Neuronal stem cell (in vitro differentiated cells): Measurements from ENCODE around the gene RHOG.
"Not testable (repeated sequence)": the region's sequence is repeated elsewhere in the genome, so short reads cannot be mapped to it uniquely, and the experiment has no call there.

Experiments used
- DNase-seq: peaks from one replicate; pipeline ENCODE4 v3.0.0-alpha.2; 2013; ENCODE audit warnings: low spot score
- H2AFZ ChIP-seq: one replicate; pipeline ENCODE4 v1.6.1; 2013; ENCODE audit warnings: mild to moderate bottlenecking, low read length, inconsistent platforms
- H2AK5ac ChIP-seq: 2 replicates; pipeline ENCODE4 v1.6.1; 2013; ENCODE audit warnings: low read depth, mild to moderate bottlenecking, inconsistent platforms, low read length, moderate library complexity, mixed read lengths
- H2BK120ac ChIP-seq: 2 replicates; pipeline ENCODE4 v1.6.1; 2013; ENCODE audit warnings: low read depth, mild to moderate bottlenecking, inconsistent platforms, low read length, moderate library complexity, mixed read lengths
- H2BK12ac ChIP-seq: one replicate; pipeline ENCODE4 v1.6.1; 2013; ENCODE audit warnings: low read length, inconsistent platforms
- H2BK15ac ChIP-seq: 2 replicates; pipeline ENCODE4 v1.6.1; 2013; ENCODE audit warnings: mild to moderate bottlenecking, low read length, inconsistent platforms, mixed read lengths
- H2BK5ac ChIP-seq: one replicate; pipeline ENCODE4 v1.6.1; 2013; ENCODE audit warnings: inconsistent platforms, mild to moderate bottlenecking, low read length, moderate library complexity
- H3K14ac ChIP-seq: one replicate; pipeline ENCODE4 v1.6.1; 2013; ENCODE audit warnings: low read length, inconsistent platforms
- H3K18ac ChIP-seq: 2 replicates; pipeline ENCODE4 v1.6.1; 2013; ENCODE audit warnings: low read length, inconsistent platforms
- H3K23ac ChIP-seq: 2 replicates; pipeline ENCODE4 v1.6.1; 2013; ENCODE audit warnings: low read depth, mild to moderate bottlenecking, mixed read lengths, low read length, inconsistent platforms; ENCODE audit not compliant: poor library complexity
- H3K27ac ChIP-seq: replicated peaks from 3 replicates; pipeline ENCODE4 v1.5.1; 2013; ENCODE audit warnings: low read length, inconsistent platforms
- H3K27me3 ChIP-seq, 3 experiments: 2 replicates each; pipeline ENCODE4 v1.6.1; 2013; ENCODE audit warnings: low read length in 3 of 3, mild to moderate bottlenecking in 2 of 3, inconsistent platforms in 1 of 3, low read depth in 1 of 3, mixed read lengths in 1 of 3, moderate library complexity in 1 of 3; ENCODE audit not compliant: control insufficient read depth in 3 of 3, insufficient read depth in 3 of 3
- H3K36me3 ChIP-seq, 2 donors: replicated peaks in 1 of 2; 2 replicates each; pipeline ENCODE4 v1.6.1; 2013; ENCODE audit warnings: low read length in 2 of 2; ENCODE audit not compliant: control insufficient read depth in 2 of 2, insufficient read depth in 2 of 2
- H3K4ac ChIP-seq: 2 replicates; pipeline ENCODE4 v1.6.1; 2013; ENCODE audit warnings: inconsistent platforms, mild to moderate bottlenecking, low read length, moderate library complexity
- H3K4me1 ChIP-seq, 2 donors: 1 replicate in 1 of 2; 2 replicates in 1 of 2; pipeline ENCODE4 v1.6.1; 2013; ENCODE audit warnings: low read length in 2 of 2, low read depth in 1 of 2; ENCODE audit not compliant: control insufficient read depth in 2 of 2, insufficient read depth in 1 of 2
- H3K4me2 ChIP-seq: one replicate; pipeline ENCODE4 v1.6.1; 2013; ENCODE audit warnings: mild to moderate bottlenecking, low read length, inconsistent platforms; ENCODE audit not compliant: insufficient read depth, poor library complexity, severe bottlenecking
- H3K4me3 ChIP-seq, 2 donors: 2 replicates each; pipeline ENCODE4 v1.5.1; 2013; ENCODE audit warnings: low read length in 2 of 2, mild to moderate bottlenecking in 2 of 2, inconsistent platforms in 1 of 2, moderate library complexity in 1 of 2
- H3K79me1 ChIP-seq: one replicate; pipeline ENCODE4 v1.6.1; 2013; ENCODE audit warnings: low read depth, mild to moderate bottlenecking, inconsistent platforms, low read length, moderate library complexity
- H3K9ac ChIP-seq: one replicate; pipeline ENCODE4 v1.6.1; 2013; ENCODE audit warnings: mild to moderate bottlenecking, low read depth, low read length, inconsistent platforms; ENCODE audit not compliant: poor library complexity
- H3K9me3 ChIP-seq, 2 donors: replicated peaks in 1 of 2; 2 replicates each; pipeline versions ENCODE3 to v1.6.1; 2013; ENCODE audit warnings: low read length in 2 of 2, mild to moderate bottlenecking in 2 of 2, inconsistent platforms in 1 of 2, low read depth in 1 of 2, mixed read lengths in 1 of 2, moderate library complexity in 1 of 2; ENCODE audit not compliant: control insufficient read depth in 2 of 2, insufficient read depth in 1 of 2
- H4K8ac ChIP-seq: one replicate; pipeline ENCODE4 v1.6.1; 2013; ENCODE audit warnings: low read depth, mild to moderate bottlenecking, inconsistent platforms, low read length, moderate library complexity
- H4K91ac ChIP-seq: one replicate; pipeline ENCODE4 v1.6.1; 2013; ENCODE audit warnings: low read length, low read depth, mild to moderate bottlenecking, inconsistent platforms; ENCODE audit not compliant: poor library complexity
- WGBS, 2 donors: extraction: QIAGEN DNeasy Blood & Tissue Kit; methylation state at CpG; one replicate each; pipeline ENCODE4 v1.1.7; 2013; ENCODE audit warnings: missing lambda C conversion rate in 2 of 2, mixed read lengths in 1 of 2; ENCODE audit not compliant: insufficient read length in 2 of 2, insufficient replicate concordance in 1 of 2; ENCODE audit errors: extremely low coverage in 2 of 2; 5-methylcytosine and 5-hydroxymethylcytosine counted together

The RHOG gene

DNA sequence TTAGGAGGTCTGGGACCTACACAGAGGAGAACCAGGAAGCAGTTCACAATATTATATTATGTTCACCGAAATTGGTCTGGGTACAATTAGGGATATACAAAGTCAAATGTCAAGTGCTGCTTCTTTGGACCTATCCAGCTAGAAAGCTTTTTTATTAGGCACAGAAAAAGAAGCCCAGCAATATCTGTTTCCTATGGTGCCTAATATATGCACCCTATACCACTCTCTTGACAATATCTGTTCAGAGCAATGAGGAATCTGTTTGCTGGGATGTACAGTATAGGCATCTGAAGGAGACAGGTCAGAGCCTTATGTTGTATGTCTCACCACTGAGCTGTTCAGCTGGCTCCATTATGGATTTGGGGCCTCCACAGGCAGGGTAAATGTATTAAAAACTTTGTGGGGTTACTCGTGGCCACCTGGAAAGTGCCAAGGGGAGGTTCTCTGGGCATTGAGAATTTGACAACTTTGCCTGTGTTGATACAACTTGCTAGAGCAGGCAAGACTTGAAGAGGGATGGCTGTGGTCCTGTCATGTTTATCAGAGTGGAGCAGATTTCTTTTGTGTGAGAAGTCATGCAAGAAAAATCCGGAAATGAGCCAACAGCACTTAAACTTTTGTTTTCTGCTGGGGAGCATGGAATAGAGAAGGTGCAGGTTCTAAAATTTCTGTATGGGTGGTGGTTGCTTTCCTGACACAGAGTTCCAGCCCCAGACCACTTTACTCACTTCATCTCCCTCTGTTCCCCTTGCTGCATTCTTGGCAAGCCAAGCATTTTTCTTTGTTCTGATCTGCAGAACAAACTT is 24.8 kb upstream of the RHOG start:
- Histone ChIP-seq H3K18ac (no peak overlapping the region), H4K91ac (no peak overlapping the region), H3K14ac (no peak overlapping the region), H3K23ac (no peak overlapping the region), H2BK120ac (no peak overlapping the region), H2AFZ (no peak overlapping the region), H3K79me1 (no peaks in the 10 kb centered on the region), H3K4ac (no peak overlapping the region), H3K27me3 (no peaks in the 10 kb centered on the region), H2BK5ac (no peak overlapping the region), H2BK12ac (no peak overlapping the region), H3K4me3 (no peak overlapping the region), H3K27ac (no peak overlapping the region), H2BK15ac (no peak overlapping the region), H3K9me3 (no peaks in the 10 kb centered on the region), H4K8ac (no peak overlapping the region), H3K4me2 (no peak overlapping the region), H3K9ac (no peak overlapping the region), H3K4me1 (peaks cover 9 to 11% of the 10 kb centered on the region in 2 donors), H2AK5ac (no peak overlapping the region), H3K36me3 (no peaks in the 10 kb centered on the region)
- no CpG with 5 or more reads among the region's 3 CpGs for WGBS, 2 donors
- DNase-seq = no peak

DNA sequence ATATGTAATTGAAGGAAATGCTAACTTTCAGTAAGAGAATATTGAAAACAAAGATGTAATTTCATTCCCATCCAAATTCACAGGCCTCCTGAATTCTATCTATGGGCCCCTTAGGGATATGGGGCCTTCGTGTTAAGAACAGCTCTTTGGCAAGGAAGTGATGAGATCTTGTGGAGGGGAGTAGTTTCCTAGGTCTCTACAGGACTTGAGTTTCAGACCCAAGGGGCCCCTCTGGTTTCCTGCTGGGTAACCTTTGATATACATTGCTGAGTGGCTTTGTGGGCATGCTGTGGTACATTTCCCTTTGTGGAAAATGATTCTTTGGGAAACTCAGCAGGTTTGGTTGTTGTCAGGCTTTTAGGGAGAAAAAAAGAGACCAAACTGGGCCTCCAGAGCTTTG is 20.9 kb upstream of the RHOG start:
- Histone ChIP-seq H4K8ac (no peak overlapping the region), H3K4ac (no peak overlapping the region), H3K4me1 (peaks cover 12 to 16% of the 10 kb centered on the region in 2 donors), H3K4me2 (no peak overlapping the region), H3K27me3 (peaks cover 0 to under 1% (median 0%) of the 10 kb centered on the region in 3 experiments), H2BK12ac (no peak overlapping the region), H3K79me1 (no peaks in the 10 kb centered on the region), H2AK5ac (no peak overlapping the region), H2BK120ac (no peak overlapping the region), H4K91ac (no peak overlapping the region), H3K14ac (no peak overlapping the region), H2BK5ac (no peak overlapping the region), H3K27ac (no peak overlapping the region), H3K9ac (no peak overlapping the region), H3K36me3 (no peaks in the 10 kb centered on the region), H3K18ac (no peak overlapping the region), H2BK15ac (no peak overlapping the region), H3K9me3 (no peaks in the 10 kb centered on the region), H3K4me3 (no peak overlapping the region), H3K23ac (no peak overlapping the region), H2AFZ (no peak overlapping the region)
- DNase-seq = no peak
- WGBS, 2 donors = no CpG with 5 or more reads among the region's 1 CpG

DNA sequence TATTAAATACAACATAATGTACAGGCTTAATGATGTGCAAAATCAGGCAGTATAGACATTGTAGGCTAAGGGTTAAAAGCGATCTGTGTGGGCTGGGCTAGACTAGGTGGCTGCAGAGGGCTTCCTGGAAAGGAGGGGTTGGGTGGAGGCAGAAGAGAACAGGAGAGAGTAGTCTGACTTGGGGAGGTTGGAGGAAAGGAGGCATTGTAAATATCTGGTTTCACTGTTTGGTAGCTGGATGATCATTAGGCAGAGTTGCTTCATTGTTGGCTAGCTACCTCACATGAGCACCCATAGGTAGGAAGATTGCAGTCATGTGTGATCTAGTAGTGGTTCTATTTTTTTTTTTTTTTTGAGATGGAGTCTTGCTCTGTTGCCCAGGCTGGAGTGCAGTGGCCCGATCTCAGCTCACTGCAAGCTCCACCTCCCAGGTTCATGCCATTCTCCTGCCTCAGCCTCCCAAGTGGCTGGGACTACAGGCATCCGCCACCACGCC is 20.2 kb upstream of the RHOG start:
- H3K36me3 ChIP-seq, H3K4ac ChIP-seq, H3K4me3 ChIP-seq, H3K23ac ChIP-seq, H3K14ac ChIP-seq, H2BK12ac ChIP-seq, H3K18ac ChIP-seq, H2BK15ac ChIP-seq, H2BK5ac ChIP-seq, H3K9me3 ChIP-seq, H4K91ac ChIP-seq, DNase-seq, H3K79me1 ChIP-seq, H2AFZ ChIP-seq, H4K8ac ChIP-seq, H3K27me3 ChIP-seq, H2AK5ac ChIP-seq, H3K27ac ChIP-seq, H3K4me2 ChIP-seq, H3K9ac ChIP-seq, H2BK120ac ChIP-seq: not testable (repeated sequence)
- WGBS, 2 donors = no CpG with 5 or more reads among the region's 4 CpGs
- H3K4me1 ChIP-seq = peaks cover 17 to 22% of the 10 kb centered on the region in 2 donors

DNA sequence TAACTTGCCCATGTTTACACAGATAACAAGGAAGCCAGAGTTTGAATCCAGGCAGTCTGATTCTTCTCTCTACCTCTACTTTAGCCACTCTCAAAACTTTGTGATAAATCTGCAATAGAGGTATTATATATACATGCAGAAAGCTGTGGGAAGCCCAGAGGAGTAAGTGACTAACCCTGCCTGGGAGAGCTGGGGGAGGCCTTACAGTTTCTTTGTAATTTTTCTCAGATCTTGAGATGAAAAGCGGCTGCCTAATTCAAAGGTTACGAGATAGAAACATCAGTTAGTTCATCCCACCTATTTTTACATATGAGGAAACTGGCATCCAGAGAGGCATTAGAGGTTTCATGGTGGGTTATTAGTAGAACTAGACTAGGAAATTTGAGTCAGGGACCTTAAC is 19.6 kb upstream of the RHOG start:
- no peak overlapping the region for H3K9ac ChIP-seq
- H2AFZ ChIP-seq = no peak overlapping the region
- H3K27ac ChIP-seq = no peak overlapping the region
- H3K4me2 ChIP-seq = no peak overlapping the region
- H3K9me3 ChIP-seq = no peaks in the 10 kb centered on the region
- no peak overlapping the region for H4K8ac ChIP-seq
- no peak overlapping the region for H4K91ac ChIP-seq
- peaks cover 0 to 3% (median 0%) of the 10 kb centered on the region in 3 experiments for H3K27me3 ChIP-seq
- H3K18ac ChIP-seq = no peak overlapping the region
- no peak overlapping the region for H2BK120ac ChIP-seq
- no peak overlapping the region for H3K4ac ChIP-seq
- H2BK12ac ChIP-seq = no peak overlapping the region
- H3K79me1 ChIP-seq = peaks cover 2% of the 10 kb centered on the region
- no peak overlapping the region for H3K14ac ChIP-seq
- peaks cover 12 to 18% of the 10 kb centered on the region in 2 donors for H3K4me1 ChIP-seq
- H3K4me3 ChIP-seq = no peak overlapping the region
- no peak overlapping the region for H2BK15ac ChIP-seq
- WGBS, 2 donors = no CpG with 5 or more reads among the region's 2 CpGs
- no peaks in the 10 kb centered on the region for H3K36me3 ChIP-seq
- no peak for DNase-seq
- H3K23ac ChIP-seq = no peak overlapping the region
- H2AK5ac ChIP-seq = no peak overlapping the region
- H2BK5ac ChIP-seq = no peak overlapping the region
